Liver (tissue), 9 donors: ENCODE results near the gene ADM2. TPM values are rescaled to one million over a fixed set of nuclear protein-coding genes. Genes with fewer than 3 reads are reported as not detected.

ENCODE experiments used
- DNase-seq: peaks from one replicate; pipeline ENCODE4 v3.0.0-alpha.2; 2017; ENCODE audit warnings: low spot score
- H3K27ac ChIP-seq, 2 donors: one replicate each; pipeline ENCODE4 v1.7.0; 2013; ENCODE audit warnings: inconsistent platforms in 2 of 2, low read length in 2 of 2, control low read depth in 1 of 2, low read depth in 1 of 2, mild to moderate bottlenecking in 1 of 2
- H3K27me3 ChIP-seq, 4 donors: one replicate each; pipeline versions ENCODE4 v1.6.1 to v1.7.0; 2013; ENCODE audit warnings: low read length in 3 of 4, inconsistent platforms in 1 of 4, mild to moderate bottlenecking in 1 of 4, moderate library complexity in 1 of 4; ENCODE audit not compliant: control insufficient read depth in 4 of 4, insufficient read depth in 4 of 4
- H3K36me3 ChIP-seq, 4 donors: one replicate each; pipeline versions ENCODE4 v1.6.1 to v1.7.0; 2013; ENCODE audit warnings: low read length in 3 of 4, mild to moderate bottlenecking in 3 of 4, low read depth in 1 of 4, moderate library complexity in 1 of 4; ENCODE audit not compliant: control insufficient read depth in 4 of 4, insufficient read depth in 3 of 4
- H3K4me1 ChIP-seq, 4 donors: one replicate each; pipeline versions ENCODE4 v1.6.1 to v1.7.0; 2013; ENCODE audit warnings: low read length in 3 of 4, mild to moderate bottlenecking in 3 of 4, moderate library complexity in 1 of 4; ENCODE audit not compliant: control insufficient read depth in 4 of 4, insufficient read depth in 4 of 4
- H3K4me3 ChIP-seq, 3 donors: one replicate each; pipeline versions ENCODE4 v1.6.1 to v1.7.0; 2013; ENCODE audit warnings: low read length in 3 of 3, control low read depth in 1 of 3, low read depth in 1 of 3, mild to moderate bottlenecking in 1 of 3
- H3K9ac ChIP-seq, 2 donors: one replicate each; pipeline ENCODE4 v1.7.0; 2013; ENCODE audit warnings: low read length in 2 of 2, mild to moderate bottlenecking in 2 of 2, moderate library complexity in 2 of 2, control low read depth in 1 of 2, low read depth in 1 of 2
- H3K9me3 ChIP-seq, 4 donors: one replicate each; pipeline versions ENCODE4 v1.6.1 to v1.7.0; 2013; ENCODE audit warnings: low read length in 3 of 4; ENCODE audit not compliant: control insufficient read depth in 4 of 4
- EGR1 ChIP-seq, 2 donors: IDR thresholded peaks; 2 replicates each; pipeline ENCODE4 v1.6.1; 2016 to 2018; ENCODE audit warnings: antibody characterized with exemption in 2 of 2, low read depth in 2 of 2
- FOXA1 ChIP-seq: IDR thresholded peaks from 2 replicates; pipeline ENCODE4 v1.6.1; 2016; ENCODE audit warnings: antibody characterized with exemption
- GABPA ChIP-seq, 2 donors: IDR thresholded peaks in 1 of 2; conservative IDR thresholded peaks in 1 of 2; 2 replicates each; pipeline ENCODE4 v1.6.1; 2016; ENCODE audit warnings: antibody characterized with exemption in 2 of 2, mild to moderate bottlenecking in 1 of 2, moderate library complexity in 1 of 2
- HNF4A ChIP-seq, 2 donors: conservative IDR thresholded peaks; 2 replicates each; pipeline ENCODE4 v1.6.1; 2016; ENCODE audit warnings: antibody characterized with exemption in 2 of 2, mild to moderate bottlenecking in 2 of 2
- HNF4G ChIP-seq: IDR thresholded peaks from 2 replicates; pipeline ENCODE4 v1.6.1; 2016; ENCODE audit warnings: antibody characterized with exemption
- JUND ChIP-seq, 2 donors: IDR thresholded peaks; 2 replicates each; pipeline ENCODE4 v1.6.1; 2016; ENCODE audit warnings: antibody characterized with exemption in 2 of 2
- NR2F2 ChIP-seq: IDR thresholded peaks from 2 replicates; pipeline ENCODE4 v1.6.1; 2016; ENCODE audit warnings: antibody characterized with exemption
- RAD21 ChIP-seq, 2 donors: IDR thresholded peaks; 2 replicates each; pipeline ENCODE4 v1.6.1; 2016; ENCODE audit warnings: antibody characterized with exemption in 2 of 2, mild to moderate bottlenecking in 2 of 2
- SP1 ChIP-seq: IDR thresholded peaks from 2 replicates; pipeline ENCODE4 v1.6.1; 2018; ENCODE audit warnings: antibody characterized with exemption, mild to moderate bottlenecking
- TAF1 ChIP-seq: conservative IDR thresholded peaks from 2 replicates; pipeline ENCODE4 v1.6.1; 2016; ENCODE audit warnings: antibody characterized with exemption, mild to moderate bottlenecking
- YY1 ChIP-seq: IDR thresholded peaks from 2 replicates; pipeline ENCODE4 v1.6.1; 2016; ENCODE audit warnings: antibody characterized with exemption, mild to moderate bottlenecking
- WGBS: extraction: QIAGEN DNeasy Blood & Tissue Kit; methylation state at CpG from one replicate; pipeline ENCODE4 v1.1.7; 2013; 5-methylcytosine and 5-hydroxymethylcytosine counted together
- polyA plus RNA-seq, 2 donors: library from polyadenylated mRNA; stranded (reverse) in 1 of 2; unstranded in 1 of 2; fragments of 200-250 nt in 1 of 2; fragments of >200 nt in 1 of 2; fragmentation: Nextera tagmentation in 1 of 2; extraction: Ambion mirVana in 1 of 2; gene quantifications; one replicate each; pipeline versions ENCODE4 v1.2.1 to v1.2.3, GENCODE V29; 2013 to 2015
- total RNA-seq, 2 donors: library from RNA; depleted of rRNA; stranded (reverse); fragments of >200 nt; gene quantifications; one replicate each; pipeline ENCODE4 v1.2.3, GENCODE V29; 2014
- TF ChIP-seq, protein P1 (sequence below): IDR thresholded peaks from 2 replicates; pipeline ENCODE4 v1.6.1; 2016; ENCODE audit warnings: antibody characterized with exemption, mild to moderate bottlenecking
- TF ChIP-seq, protein P2 (sequence below): IDR thresholded peaks from 2 replicates; pipeline ENCODE4 v1.6.1; 2016; ENCODE audit warnings: antibody characterized with exemption
- donor health status: healthy.
- donor health status: healthy.
- donor health status: healthy.
- donor health status: healthy.
- donor health status: healthy.

ADM2 gene
- total and polyA plus RNA-seq, 4 donors: 0.79 to 2.8 (median 1.3) TPM

DNA sequence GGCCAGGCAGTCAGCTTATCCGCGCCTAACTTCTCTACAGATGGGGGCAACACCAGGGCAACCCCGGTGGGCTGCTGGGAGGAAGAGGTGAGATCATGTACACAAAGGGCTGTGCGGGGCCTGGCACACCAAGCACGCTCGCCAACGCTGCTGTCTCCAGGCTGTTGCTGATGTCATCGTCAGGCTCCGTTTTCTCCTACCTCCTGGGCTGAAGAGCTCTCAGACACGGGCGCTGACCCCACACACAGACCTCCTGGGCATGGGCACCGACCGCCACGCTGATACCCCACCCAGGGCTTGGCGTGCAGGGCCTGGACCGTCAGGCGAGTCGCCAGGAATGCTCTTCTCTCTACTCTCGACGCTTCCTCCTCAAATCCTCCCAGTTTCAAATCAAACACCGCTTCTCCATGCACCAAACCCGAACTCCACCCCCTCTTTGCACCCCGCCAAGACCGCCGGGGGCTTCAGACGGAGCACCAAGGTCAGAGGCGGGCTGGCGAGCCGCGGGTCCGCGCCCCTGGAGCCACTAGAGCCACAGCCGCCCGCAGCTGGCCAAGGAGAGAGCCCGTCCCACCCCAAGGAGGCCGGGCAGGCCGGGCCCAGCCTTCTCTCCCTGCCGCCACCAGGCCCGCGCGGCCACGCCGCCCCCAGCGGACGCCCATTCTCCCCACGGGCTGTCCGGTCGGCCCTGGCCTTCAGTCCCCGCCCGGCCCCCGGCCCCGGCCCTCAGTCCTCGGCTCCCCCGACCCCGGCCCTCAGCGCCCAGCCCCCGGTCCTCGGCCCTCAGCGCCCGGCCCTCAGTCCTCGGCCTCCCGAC lies 7.3 kb upstream of the ADM2 start:
- DNase-seq: no peak
- 5% methylated on average over 62 of the region's 62 CpGs for WGBS
- Histone ChIP-seq H3K9ac (peak overlapping the region in 1 of 2 donors; percentile 79), H3K27ac (peak overlapping the region in 1 of 2 donors; percentile 48), H3K9me3 (no peaks in the 10 kb centered on the region), H3K4me3 (peak overlapping the region; percentile 65 to 84 (median 72)), H3K4me1 (peaks cover 9 to 41% (median 24%) of the 10 kb centered on the region in 4 donors), H3K36me3 (peaks cover 0 to 1% (median 0%) of the 10 kb centered on the region in 4 donors), H3K27me3 (no peaks in the 10 kb centered on the region)
- TF ChIP-seq JUND (IDR thresholded peaks at IDR 0.05) (no peak), HNF4A (conservative IDR thresholded peaks at IDR 0.05) (no peak), RAD21 (IDR thresholded peaks at IDR 0.05) (no peak), SP1 (no peak), TAF1 (no peak), FOXA1 (no peak), HNF4G (no peak)
- TF ChIP-seq, protein P1, sequence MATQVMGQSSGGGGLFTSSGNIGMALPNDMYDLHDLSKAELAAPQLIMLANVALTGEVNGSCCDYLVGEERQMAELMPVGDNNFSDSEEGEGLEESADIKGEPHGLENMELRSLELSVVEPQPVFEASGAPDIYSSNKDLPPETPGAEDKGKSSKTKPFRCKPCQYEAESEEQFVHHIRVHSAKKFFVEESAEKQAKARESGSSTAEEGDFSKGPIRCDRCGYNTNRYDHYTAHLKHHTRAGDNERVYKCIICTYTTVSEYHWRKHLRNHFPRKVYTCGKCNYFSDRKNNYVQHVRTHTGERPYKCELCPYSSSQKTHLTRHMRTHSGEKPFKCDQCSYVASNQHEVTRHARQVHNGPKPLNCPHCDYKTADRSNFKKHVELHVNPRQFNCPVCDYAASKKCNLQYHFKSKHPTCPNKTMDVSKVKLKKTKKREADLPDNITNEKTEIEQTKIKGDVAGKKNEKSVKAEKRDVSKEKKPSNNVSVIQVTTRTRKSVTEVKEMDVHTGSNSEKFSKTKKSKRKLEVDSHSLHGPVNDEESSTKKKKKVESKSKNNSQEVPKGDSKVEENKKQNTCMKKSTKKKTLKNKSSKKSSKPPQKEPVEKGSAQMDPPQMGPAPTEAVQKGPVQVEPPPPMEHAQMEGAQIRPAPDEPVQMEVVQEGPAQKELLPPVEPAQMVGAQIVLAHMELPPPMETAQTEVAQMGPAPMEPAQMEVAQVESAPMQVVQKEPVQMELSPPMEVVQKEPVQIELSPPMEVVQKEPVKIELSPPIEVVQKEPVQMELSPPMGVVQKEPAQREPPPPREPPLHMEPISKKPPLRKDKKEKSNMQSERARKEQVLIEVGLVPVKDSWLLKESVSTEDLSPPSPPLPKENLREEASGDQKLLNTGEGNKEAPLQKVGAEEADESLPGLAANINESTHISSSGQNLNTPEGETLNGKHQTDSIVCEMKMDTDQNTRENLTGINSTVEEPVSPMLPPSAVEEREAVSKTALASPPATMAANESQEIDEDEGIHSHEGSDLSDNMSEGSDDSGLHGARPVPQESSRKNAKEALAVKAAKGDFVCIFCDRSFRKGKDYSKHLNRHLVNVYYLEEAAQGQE: no peak

DNA sequence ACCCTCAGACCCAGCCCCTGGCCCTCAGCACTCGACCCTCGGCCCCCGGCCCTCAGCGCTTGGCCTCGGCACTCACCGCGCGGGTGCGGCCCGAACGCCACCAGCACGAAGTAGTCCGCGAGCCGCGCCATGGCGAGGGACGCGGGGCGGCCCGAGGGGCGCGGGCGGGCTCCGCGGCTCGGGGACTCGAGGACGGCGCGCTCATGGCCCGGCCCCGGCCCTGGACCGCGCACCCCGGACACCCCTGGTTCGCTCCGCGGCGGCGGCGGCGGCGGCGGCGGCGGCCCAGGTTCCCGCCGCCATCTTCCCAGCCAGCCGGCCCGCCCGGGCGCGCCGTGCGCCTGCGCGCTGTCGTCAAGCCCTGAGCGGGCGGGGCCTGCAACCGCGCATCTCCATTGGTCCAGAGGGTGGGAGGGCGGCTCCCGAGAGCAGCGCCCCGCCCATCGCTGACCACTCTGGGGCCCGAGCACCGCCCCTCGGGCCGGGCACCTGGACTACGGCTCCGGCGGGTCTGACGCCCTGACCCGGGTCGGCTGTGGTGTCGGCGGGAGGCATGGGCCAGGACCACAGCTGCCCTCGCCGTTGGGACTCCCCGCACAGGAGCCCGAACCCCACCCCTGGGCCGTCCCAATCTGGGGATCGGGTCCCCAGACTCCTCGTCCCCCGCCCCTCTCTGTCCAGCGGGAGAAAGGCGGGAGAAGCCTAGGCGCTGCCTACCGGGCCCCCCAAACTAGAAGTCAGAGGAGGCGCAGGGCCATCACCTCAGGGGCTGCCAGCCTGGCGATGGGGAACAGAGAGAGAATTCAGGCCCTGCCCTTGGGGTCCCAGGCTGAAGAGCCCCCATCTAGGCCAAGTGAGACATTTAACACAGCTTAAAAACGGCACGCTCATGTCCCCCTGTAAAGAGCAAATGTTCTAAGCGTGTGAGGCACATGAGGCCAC lies 6.4 kb upstream of the ADM2 start, which contains the start of gene SBF1:
SBF1 (minus strand) TSS at position 326 of the 942 bp plus-strand sequence; CDS start at position 131, 195 bp downstream.
- Histone ChIP-seq H3K9me3 (no peaks in the 10 kb centered on the region), H3K4me3 (peak within 1 kb of the TSS; percentile 65 to 84 (median 72)), H3K27me3 (no peaks in the 10 kb centered on the region), H3K4me1 (peaks cover 9 to 41% (median 24%) of the 10 kb centered on the region in 4 donors), H3K27ac (peak within 1 kb of the TSS; percentile 42 to 61), H3K9ac (peak within 1 kb of the TSS in 1 of 2 donors; percentile 79), H3K36me3 (peaks cover 0 to 1% (median 0%) of the 10 kb centered on the region in 4 donors)
- TF ChIP-seq EGR1 (IDR thresholded peaks at IDR 0.05; ENCODE audit: low read depth in 2 of 2): no peak
- TF ChIP-seq JUND (IDR thresholded peaks at IDR 0.05): no peak
- TF ChIP-seq, protein P2, sequence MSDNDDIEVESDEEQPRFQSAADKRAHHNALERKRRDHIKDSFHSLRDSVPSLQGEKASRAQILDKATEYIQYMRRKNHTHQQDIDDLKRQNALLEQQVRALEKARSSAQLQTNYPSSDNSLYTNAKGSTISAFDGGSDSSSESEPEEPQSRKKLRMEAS: no peak
- TF ChIP-seq YY1: no peak
- no peak for TF ChIP-seq HNF4G
- TF ChIP-seq GABPA (IDR thresholded peaks at IDR 0.05 in 1 of 2, conservative IDR thresholded peaks at IDR 0.05 in 1 of 2): no peak
- TF ChIP-seq NR2F2: no peak
- peak; percentile 51 for TF ChIP-seq SP1
- 3% methylated on average over 97 of the region's 97 CpGs for WGBS
- peak; percentile 92 for DNase-seq
